K562 (cell line): ENCODE data around the gene STRIP1. TPM values are rescaled to one million over a fixed set of nuclear protein-coding genes. Genes with fewer than 3 reads are reported as not detected.

Experiments used
- ILF3 ChIP-seq: fragments of 450-650 bp; IDR thresholded peaks from 2 replicates; pipeline ENCODE4 v1.6.1; 2018; ENCODE audit warnings: antibody characterized with exemption, mild to moderate bottlenecking, moderate library complexity, borderline replicate concordance
- KAT8 ChIP-seq: fragments of 450-650 bp; IDR thresholded peaks from 2 replicates; pipeline ENCODE4 v1.6.1; 2016; ENCODE audit warnings: low read depth, mild to moderate bottlenecking
- MAFG ChIP-seq: fragments of 450-650 bp; conservative IDR thresholded peaks from 2 replicates; pipeline ENCODE4 v1.6.1; 2016; ENCODE audit warnings: missing genetic modification characterization, missing compliant biosample characterization
- MNT ChIP-seq, 2 experiments: fragments of 450-650 bp; conservative IDR thresholded peaks; 2 replicates each; pipeline ENCODE4 v1.6.1; 2017; ENCODE audit warnings: mild to moderate bottlenecking in 2 of 2, moderate library complexity in 2 of 2
- NEUROD1 ChIP-seq: fragments of 150-350 bp; IDR thresholded peaks from 2 replicates; pipeline ENCODE4 v1.6.1; 2014; ENCODE audit warnings: borderline replicate concordance, low read length, low read depth; ENCODE audit not compliant: partially characterized antibody
- SIN3B ChIP-seq: fragments of 450-650 bp; IDR thresholded peaks from 2 replicates; pipeline ENCODE4 v1.6.1; 2017; ENCODE audit warnings: low read depth, mild to moderate bottlenecking, moderate library complexity
- SP1 ChIP-seq: sonication (generic); formaldehyde crosslinking; IDR thresholded peaks from 2 replicates; pipeline ENCODE4 v1.8.1; 2022; ENCODE audit warnings: mild to moderate bottlenecking, missing genetic modification reagents
- SRSF1 ChIP-seq: fragments of 200-400 bp; formaldehyde crosslinking; IDR thresholded peaks from 2 replicates; pipeline ENCODE4 v1.6.1; 2017; ENCODE audit warnings: mild to moderate bottlenecking, low read depth, low read length, moderate library complexity
- SRSF9 ChIP-seq: fragments of 200-400 bp; formaldehyde crosslinking; IDR thresholded peaks from 2 replicates; pipeline ENCODE4 v1.6.1; 2017; ENCODE audit warnings: low read depth, low read length, borderline replicate concordance
- ZEB2 ChIP-seq: fragments of 450-650 bp; IDR thresholded peaks from 2 replicates; pipeline ENCODE4 v1.6.1; 2016
- polyA plus RNA-seq, 8 experiments: library from polyadenylated mRNA; depleted of rRNA in 4 of 8; stranded (reverse) in 5 of 8; unstranded in 3 of 8; fragments of >200 nt; fragmentation: Nextera tagmentation in 2 of 8; fragmentation: Illumina TruSeq in 1 of 8; extraction: Ambion mirVana in 2 of 8; extraction: Trizol in 1 of 8; gene quantifications; 2 replicates each; pipeline versions ENCODE4 v1.2.1 to v1.2.3, GENCODE V29; 2011 to 2014; ENCODE audit warnings: inconsistent platforms in 1 of 8, missing spikeins in 1 of 8
- total RNA-seq, 7 experiments: library from RNA; depleted of rRNA in 6 of 7; stranded (reverse); fragments of >200 nt in 6 of 7; fragmentation: Illumina TruSeq in 2 of 7; extraction: Trizol in 2 of 7; gene quantifications; 2 replicates each; pipeline versions ENCODE4 v1.2.1 to v1.2.3, GENCODE V29; 2011 to 2021; ENCODE audit warnings: low replicate concordance in 1 of 7

Gene STRIP1
- total and polyA plus RNA-seq, 9 of the 15 experiments (the other 6 are each of a cell fraction or from before 2014, with no cell fraction given), result 9.9 to 42.3 (median 32.0) TPM

GRCh38 chr1:110034451-110035235 is at the start of gene STRIP1 (continued):
- TF ChIP-seq MAFG (tag) (no peak), SRSF1 (0 out of 2 replicates have a peak, but pooled peaks have one; percentile 82), SP1 (CRISPR knock-in tag) (no peak), NEUROD1 (peak; percentile 67), ILF3 (no peak), MNT (conservative IDR thresholded peaks at IDR 0.05) (peak; percentile 58 to 76), SIN3B (peak; percentile 78), SRSF9 (no peak), ZEB2 (no peak), KAT8 (no peak; the same call in 1 of the 2 replicates)
